IMR-90 (cell line): ENCODE measurements around the gene KLHL34. TPM values are rescaled to one million over a fixed set of nuclear protein-coding genes. Genes with fewer than 3 reads are reported as not detected.

Experiments
- ATAC-seq: fragments of 200-7000 bp; cut with Tn5 transposase; 2 replicates; pipeline ENCODE4 v1.9.1; 2020; ENCODE audit warnings: low read depth, mild to moderate bottlenecking, moderate library complexity
- BruUV-seq: library from RNA; stranded (reverse); fragments of 400-500 nt; replicated peaks from 2 replicates; lab custom pipeline; 2021; lab: Mats Ljungman, UMichigan
- CTCF ChIA-PET: fragments of 300-600 bp; formaldehyde crosslinking; extraction: SDS; loops from one replicate; lab custom pipeline; 2021; ENCODE audit warnings: antibody characterized with exemption; lab: Yijun Ruan, JAX
- POLR2A ChIA-PET: fragments of 300-600 bp; sonication (Branson Sonifier 250); formaldehyde crosslinking; loops from one replicate; lab custom pipeline; 2022; ENCODE audit warnings: antibody characterized with exemption; ENCODE audit not compliant: unreplicated experiment; lab: Charles Lee
- DNase-seq: peaks from one replicate; pipeline ENCODE4 v3.0.0; 2013
- H2AFZ ChIP-seq: replicated peaks from 2 replicates; pipeline ENCODE3; 2013; ENCODE audit warnings: low read length, mild to moderate bottlenecking; ENCODE audit not compliant: poor library complexity
- H2AK5ac ChIP-seq: 2 replicates; pipeline ENCODE4 v1.6.1; 2013; ENCODE audit warnings: low read depth, low read length, inconsistent platforms
- H2AK9ac ChIP-seq: replicated peaks from 2 replicates; pipeline ENCODE3; 2013; ENCODE audit warnings: mild to moderate bottlenecking, low read depth, low read length, moderate library complexity; ENCODE audit not compliant: poor library complexity
- H2BK120ac ChIP-seq: 2 replicates; pipeline ENCODE4 v1.6.1; 2013; ENCODE audit warnings: low read depth, low read length, inconsistent platforms
- H2BK15ac ChIP-seq: 3 replicates; pipeline ENCODE4 v1.6.1; 2013; ENCODE audit warnings: low read depth, low read length, inconsistent platforms
- H2BK20ac ChIP-seq: 2 replicates; pipeline ENCODE4 v1.6.1; 2013; ENCODE audit warnings: low read depth, mild to moderate bottlenecking, inconsistent platforms, low read length, moderate library complexity
- H2BK5ac ChIP-seq: 2 replicates; pipeline ENCODE4 v1.6.1; 2013; ENCODE audit warnings: mild to moderate bottlenecking, low read depth, low read length, inconsistent platforms; ENCODE audit not compliant: poor library complexity, severe bottlenecking
- H3K14ac ChIP-seq: replicated peaks from 2 replicates; pipeline ENCODE4 v1.6.1; 2013; ENCODE audit warnings: low read depth, low read length, inconsistent platforms
- H3K18ac ChIP-seq: 2 replicates; pipeline ENCODE4 v1.6.1; 2013; ENCODE audit warnings: low read depth, low read length, control low read depth
- H3K23ac ChIP-seq: 2 replicates; pipeline ENCODE4 v1.6.1; 2013; ENCODE audit warnings: low read depth, low read length, inconsistent platforms
- H3K27ac ChIP-seq: 2 replicates; pipeline ENCODE4 v1.5.1; 2013; ENCODE audit warnings: mild to moderate bottlenecking, control low read depth, low read length; ENCODE audit not compliant: insufficient read depth
- H3K27me3 ChIP-seq: 2 replicates; pipeline ENCODE4 v1.6.1; 2013; ENCODE audit warnings: low read length; ENCODE audit not compliant: control insufficient read depth, insufficient read depth
- H3K36me3 ChIP-seq: 2 replicates; pipeline ENCODE4 v1.6.1; 2013; ENCODE audit warnings: low read length, mixed read lengths; ENCODE audit not compliant: control insufficient read depth, insufficient read depth
- H3K4ac ChIP-seq: 2 replicates; pipeline ENCODE4 v1.6.1; 2013; ENCODE audit warnings: low read depth, low read length, inconsistent platforms
- H3K4me1 ChIP-seq: 2 replicates; pipeline ENCODE4 v1.6.1; 2013; ENCODE audit warnings: low read length, mixed read lengths; ENCODE audit not compliant: control insufficient read depth, insufficient read depth
- H3K4me2 ChIP-seq: 2 replicates; pipeline ENCODE4 v1.6.1; 2013; ENCODE audit warnings: low read depth, mild to moderate bottlenecking, control low read depth, low read length, moderate library complexity
- H3K4me3 ChIP-seq: 2 replicates; pipeline ENCODE4 v1.5.1; 2013; ENCODE audit warnings: low read depth, mild to moderate bottlenecking, control low read depth, low read length, moderate library complexity; ENCODE audit not compliant: insufficient read depth
- H3K56ac ChIP-seq: 2 replicates; pipeline ENCODE4 v1.6.1; 2013; ENCODE audit warnings: low read length, inconsistent platforms; ENCODE audit not compliant: insufficient read depth; ENCODE audit errors: extremely low read depth
- H3K79me1 ChIP-seq, 2 experiments: 2 replicates each; pipeline ENCODE4 v1.6.1; 2013; ENCODE audit warnings: low read length in 2 of 2, inconsistent platforms in 1 of 2, low read depth in 1 of 2
- H3K9ac ChIP-seq: 2 replicates; pipeline ENCODE4 v1.6.1; 2013; ENCODE audit warnings: low read depth, low read length, control low read depth
- H3K9me1 ChIP-seq: 2 replicates; pipeline ENCODE4 v1.6.1; 2013; ENCODE audit warnings: low read length, inconsistent platforms; ENCODE audit not compliant: insufficient read depth
- H3K9me3 ChIP-seq: 2 replicates; pipeline ENCODE4 v1.6.1; 2013; ENCODE audit warnings: low read length; ENCODE audit not compliant: control insufficient read depth, insufficient read depth
- H4K20me1 ChIP-seq: 2 replicates; pipeline ENCODE4 v1.6.1; 2013; ENCODE audit warnings: low read length, inconsistent platforms; ENCODE audit not compliant: insufficient read depth
- H4K5ac ChIP-seq: 2 replicates; pipeline ENCODE4 v1.6.1; 2013; ENCODE audit warnings: mild to moderate bottlenecking, low read depth, low read length, control low read depth
- H4K8ac ChIP-seq, 2 experiments: 2 replicates each; pipeline ENCODE4 v1.6.1; 2013; ENCODE audit warnings: low read depth in 2 of 2, low read length in 2 of 2, control low read depth in 1 of 2, inconsistent platforms in 1 of 2
- H4K91ac ChIP-seq: 2 replicates; pipeline ENCODE4 v1.6.1; 2013; ENCODE audit warnings: low read depth, low read length, inconsistent platforms; ENCODE audit not compliant: insufficient read depth
- MAFK ChIP-seq: IDR thresholded peaks from 2 replicates; pipeline ENCODE4 v1.6.1; 2012; ENCODE audit warnings: low read depth, low read length, improper control_type of control experiment
- MAZ ChIP-seq: IDR thresholded peaks from 2 replicates; pipeline ENCODE4 v1.6.1; 2012; ENCODE audit warnings: low read depth, mild to moderate bottlenecking, low read length, improper control_type of control experiment, moderate library complexity, borderline replicate concordance
- RFX5 ChIP-seq: IDR thresholded peaks from 2 replicates; pipeline ENCODE4 v1.8.0; 2012; ENCODE audit warnings: low read depth, mild to moderate bottlenecking, low read length, moderate library complexity
- SMC3 ChIP-seq: fragments of 150-350 bp; IDR thresholded peaks from 2 replicates; pipeline ENCODE4 v1.6.1; 2016; ENCODE audit warnings: low read depth, mild to moderate bottlenecking, antibody characterized with exemption, low read length, moderate library complexity
- WGBS, 2 experiments: methylation state at CpG; one replicate each; pipeline versions ENCODE4 v1.1.5 to v1.1.7; 2013; ENCODE audit warnings: missing lambda C conversion rate in 2 of 2; ENCODE audit not compliant: insufficient read length in 1 of 2; ENCODE audit errors: extremely low coverage in 2 of 2; 5-methylcytosine and 5-hydroxymethylcytosine counted together
- dilution Hi-C: fragments of 300-500 bp; cut with HindIII; formaldehyde crosslinking; loops from one replicate; pipeline ENCODE4 v1.14.3; 2018; ENCODE audit warnings: low sequenced_read_pairs; ENCODE audit not compliant: unreplicated experiment
- in situ Hi-C: fragments of 300-500 bp; cut with MboI; formaldehyde crosslinking; loops from 3 replicates; pipeline ENCODE4 v1.14.3; 2019; ENCODE audit warnings: low sequenced_read_pairs, inconsistent platforms, mixed read lengths
- intact Hi-C: fragments of 100-400 bp; cut with micrococcal nuclease; formaldehyde crosslinking; loops from 2 replicates; pipeline ENCODE4 v1.10.0; 2022
- polyA plus RNA-seq, 3 experiments: library from polyadenylated mRNA; depleted of rRNA; stranded (reverse); fragments of >200 nt; gene quantifications; 2 replicates each; pipeline ENCODE4 v1.2.3, GENCODE V29; 2012; ENCODE audit warnings: low replicate concordance in 1 of 3
- total RNA-seq: library from RNA; depleted of rRNA; stranded (reverse); fragments of >200 nt; gene quantifications from 2 replicates; pipeline ENCODE4 v1.2.3, GENCODE V29; 2012
- TF ChIP-seq, protein P1 (sequence below): conservative IDR thresholded peaks from 2 replicates; pipeline ENCODE4 v1.5.1; 2012; ENCODE audit warnings: mild to moderate bottlenecking, low read depth, low read length, improper control_type of control experiment

Gene KLHL34
- total and polyA plus RNA-seq, 2 of the 4 experiments (the other 2 are of a cell fraction), result not detected

DNA sequence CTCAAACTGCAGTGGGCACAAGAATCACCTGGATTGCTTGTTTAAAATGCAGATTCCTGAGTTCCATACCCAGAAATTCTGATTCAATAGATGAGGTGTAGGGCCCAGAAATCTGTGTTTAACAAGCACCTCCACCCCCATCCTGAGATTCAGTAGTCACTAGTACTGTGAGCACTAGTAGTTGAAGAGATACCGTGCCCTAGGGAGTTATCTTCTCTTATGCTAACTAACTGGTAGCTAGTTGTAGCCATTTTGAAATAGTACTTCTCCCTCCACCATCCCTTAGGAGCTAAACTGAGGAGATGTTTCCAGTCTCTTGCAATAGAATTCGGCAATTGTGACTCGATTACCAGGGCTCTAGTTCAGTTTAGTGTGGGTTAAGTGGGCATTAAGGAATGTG, 18.4 kb downstream of the KLHL34 start:
- no peak for ATAC-seq
- Histone ChIP-seq H4K8ac (no peak overlapping the region), H2BK20ac (no peak overlapping the region), H3K9me1 (no peaks in the 10 kb centered on the region), H3K23ac (no peak overlapping the region), H3K4ac (no peak overlapping the region), H3K27me3 (no peaks in the 10 kb centered on the region), H2BK5ac (no peak overlapping the region), H3K18ac (no peak overlapping the region), H2BK15ac (no peak overlapping the region), H3K27ac (no peak overlapping the region), H3K56ac (no peak overlapping the region), H2BK120ac (no peak overlapping the region), H3K4me3 (no peak overlapping the region), H3K36me3 (no peaks in the 10 kb centered on the region), H3K9ac (no peak overlapping the region), H4K20me1 (no peaks in the 10 kb centered on the region), H3K4me1 (no peaks in the 10 kb centered on the region), H2AK9ac (no peak overlapping the region), H3K79me1 (no peaks in the 10 kb centered on the region), H3K4me2 (no peak overlapping the region), H3K14ac (no peak overlapping the region), H2AFZ (no peak overlapping the region), H4K91ac (no peak overlapping the region), H3K9me3 (no peaks in the 10 kb centered on the region), H4K5ac (no peak overlapping the region), H2AK5ac (no peak overlapping the region)
- POLR2A ChIA-PET, result no interaction called here
- DNase-seq, result no peak
- in situ Hi-C loops (no loop called here), intact Hi-C loops (no loop called here), dilution Hi-C loops (no loop called here)
- CTCF ChIA-PET, result no interaction called here
- TF ChIP-seq MAFK (no peak), MAZ (no peak), SMC3 (no peak), RFX5 (no peak)
- TF ChIP-seq, protein P1, sequence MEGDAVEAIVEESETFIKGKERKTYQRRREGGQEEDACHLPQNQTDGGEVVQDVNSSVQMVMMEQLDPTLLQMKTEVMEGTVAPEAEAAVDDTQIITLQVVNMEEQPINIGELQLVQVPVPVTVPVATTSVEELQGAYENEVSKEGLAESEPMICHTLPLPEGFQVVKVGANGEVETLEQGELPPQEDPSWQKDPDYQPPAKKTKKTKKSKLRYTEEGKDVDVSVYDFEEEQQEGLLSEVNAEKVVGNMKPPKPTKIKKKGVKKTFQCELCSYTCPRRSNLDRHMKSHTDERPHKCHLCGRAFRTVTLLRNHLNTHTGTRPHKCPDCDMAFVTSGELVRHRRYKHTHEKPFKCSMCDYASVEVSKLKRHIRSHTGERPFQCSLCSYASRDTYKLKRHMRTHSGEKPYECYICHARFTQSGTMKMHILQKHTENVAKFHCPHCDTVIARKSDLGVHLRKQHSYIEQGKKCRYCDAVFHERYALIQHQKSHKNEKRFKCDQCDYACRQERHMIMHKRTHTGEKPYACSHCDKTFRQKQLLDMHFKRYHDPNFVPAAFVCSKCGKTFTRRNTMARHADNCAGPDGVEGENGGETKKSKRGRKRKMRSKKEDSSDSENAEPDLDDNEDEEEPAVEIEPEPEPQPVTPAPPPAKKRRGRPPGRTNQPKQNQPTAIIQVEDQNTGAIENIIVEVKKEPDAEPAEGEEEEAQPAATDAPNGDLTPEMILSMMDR, result no peak
- BruUV-seq, result no TSS peak
- no CpG with 5 or more reads among the region's 3 CpGs for WGBS, 2 experiments
